ENCODE results near the gene KIF2A.

Gene KIF2A

DNA sequence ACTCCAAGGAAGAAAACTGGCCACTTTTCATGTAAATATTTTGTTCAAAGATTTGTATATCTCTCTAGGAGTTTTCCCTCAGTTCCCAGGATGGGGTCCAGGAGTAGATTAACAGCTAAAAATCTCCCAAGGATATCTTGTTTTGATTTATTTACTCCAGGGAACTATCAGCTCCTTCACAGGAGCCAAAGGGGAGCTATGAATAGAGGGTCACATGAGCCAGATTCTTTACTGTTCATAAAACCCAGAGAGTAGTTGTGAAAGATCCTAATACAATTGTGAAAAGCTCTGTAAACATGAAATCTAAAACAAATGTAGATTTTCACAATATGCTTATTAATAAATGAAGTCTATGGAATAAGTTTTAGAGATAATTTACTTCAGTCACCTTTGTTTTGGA, 80.8 kb downstream of the KIF2A start:
- DNase-seq, result no peak

DNA sequence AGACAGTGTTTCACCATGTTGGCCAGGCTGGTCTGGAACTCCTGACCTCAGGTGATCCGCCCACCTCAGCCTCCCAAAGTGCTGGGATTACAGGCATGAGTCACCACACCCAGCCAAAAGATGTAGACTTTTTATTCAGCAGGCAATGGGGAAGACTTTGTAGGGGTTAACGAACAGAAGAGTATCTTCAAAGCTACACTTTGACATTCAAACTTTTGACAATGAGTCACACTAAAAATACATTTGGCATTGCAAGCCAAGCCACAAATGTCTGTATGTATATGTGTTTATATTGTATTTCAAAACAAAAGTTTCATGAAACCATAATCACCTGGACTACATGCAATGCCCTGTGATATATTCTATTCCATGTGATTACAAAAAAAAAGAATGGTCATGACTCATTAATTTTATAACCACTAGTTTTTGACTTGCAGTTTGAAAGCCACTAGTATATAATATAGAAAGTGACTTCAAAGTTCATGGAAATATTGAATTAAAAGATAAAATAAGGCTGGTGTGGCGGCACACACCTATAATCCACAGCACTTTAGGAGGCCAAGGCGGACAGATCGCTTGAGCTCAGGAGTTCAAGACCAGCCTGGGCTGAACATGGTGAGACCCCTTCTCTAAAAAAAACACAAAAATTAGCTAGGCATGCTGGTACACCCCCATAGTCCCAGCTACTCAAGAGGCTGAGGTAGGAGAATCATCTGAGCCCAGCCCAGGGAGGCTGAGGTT, 89.4 kb downstream of the KIF2A start:
- no peak for DNase-seq

DNA sequence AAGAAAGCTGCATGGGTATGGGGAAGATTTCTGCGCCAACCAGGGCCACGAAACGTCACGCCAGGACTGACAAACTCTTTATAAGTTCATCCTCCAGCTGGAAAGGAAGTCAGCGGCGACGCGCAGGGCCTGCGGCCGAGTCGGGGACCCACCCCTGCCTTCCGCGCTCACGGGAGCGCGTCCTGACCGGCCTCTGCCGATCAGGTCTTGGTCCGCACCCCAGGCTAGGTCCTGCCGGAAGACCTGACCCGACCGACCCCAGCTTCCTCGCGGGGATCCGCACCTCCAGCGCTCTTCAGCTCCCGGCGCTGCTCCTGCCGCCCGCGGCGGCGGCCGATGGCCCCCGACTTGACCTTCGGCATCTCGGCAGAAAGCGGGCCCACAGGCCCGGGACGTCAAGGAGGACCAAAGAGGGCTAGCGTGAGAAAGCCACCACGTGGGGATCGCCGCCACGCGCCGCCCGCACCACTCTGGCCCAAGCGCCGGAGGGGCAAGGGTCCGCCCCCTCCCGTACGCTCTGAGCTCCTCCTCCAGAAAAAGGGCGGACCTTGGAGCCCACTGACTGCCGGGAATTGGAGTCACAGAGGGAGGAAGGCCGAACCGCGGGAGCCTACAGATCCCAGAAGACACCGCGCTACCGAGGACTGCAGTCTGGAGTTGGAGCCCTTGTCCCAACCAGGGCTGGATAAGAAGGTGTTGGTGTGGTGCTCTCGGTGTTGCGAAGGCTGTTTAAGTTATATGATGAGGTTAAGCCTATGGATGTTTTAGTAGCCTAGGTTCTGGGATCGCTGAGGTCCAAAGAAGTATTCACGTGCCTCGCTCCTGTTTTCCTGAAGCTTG, 97.6 kb downstream of the KIF2A start, which contains the start of gene DIMT1:
TSS of gene DIMT1 (minus strand) at position 495 of the 840 bp plus-strand sequence. CDS start at position 362, 133 bp downstream.
- peak; percentile 85 to 96 for DNase-seq

DNA sequence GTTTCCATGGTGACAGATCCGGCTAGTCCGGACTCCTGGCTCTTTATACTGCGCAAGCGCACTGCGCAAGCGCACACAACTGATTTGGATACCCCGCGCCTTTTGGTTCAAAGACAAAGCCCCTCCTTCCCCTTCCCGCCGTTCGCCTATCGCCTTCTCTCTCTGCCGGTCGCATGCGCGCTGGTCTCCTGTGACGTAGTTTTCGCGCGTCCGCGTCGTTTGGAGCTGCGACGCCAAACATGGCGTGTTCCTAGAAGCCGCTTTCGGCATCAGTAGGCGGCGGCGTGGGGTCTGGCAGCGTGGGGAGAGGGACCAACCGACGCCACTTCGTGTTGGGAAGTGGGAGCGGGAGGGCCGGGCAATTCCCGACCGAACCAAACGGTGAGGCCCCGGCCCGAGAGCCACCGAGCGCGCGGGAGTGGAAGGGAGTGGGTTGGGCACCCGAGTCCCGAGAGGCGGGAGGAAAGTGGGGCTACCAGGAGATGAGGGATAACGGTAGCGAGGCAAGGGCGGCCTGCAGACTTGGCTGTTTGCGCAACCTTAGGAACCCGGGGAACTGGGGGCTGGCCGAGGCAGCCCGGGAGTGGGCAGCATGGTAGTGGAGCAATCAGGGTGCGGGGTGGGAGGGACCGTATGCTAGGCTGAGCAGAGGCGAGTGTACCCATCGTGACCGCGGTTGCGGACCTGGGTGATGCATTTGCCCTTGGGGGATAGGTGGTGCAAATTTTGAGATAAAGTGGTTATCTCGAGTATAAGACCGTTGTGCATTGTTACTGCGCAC, 106.7 kb downstream of the KIF2A start, which contains the start of gene IPO11:
TSS of gene IPO11 (plus strand) at position 215 of the 781 bp plus-strand sequence. CDS start 24,517 bp downstream, outside the sequence.
- peak; percentile 82 to 93 for DNase-seq

DNA sequence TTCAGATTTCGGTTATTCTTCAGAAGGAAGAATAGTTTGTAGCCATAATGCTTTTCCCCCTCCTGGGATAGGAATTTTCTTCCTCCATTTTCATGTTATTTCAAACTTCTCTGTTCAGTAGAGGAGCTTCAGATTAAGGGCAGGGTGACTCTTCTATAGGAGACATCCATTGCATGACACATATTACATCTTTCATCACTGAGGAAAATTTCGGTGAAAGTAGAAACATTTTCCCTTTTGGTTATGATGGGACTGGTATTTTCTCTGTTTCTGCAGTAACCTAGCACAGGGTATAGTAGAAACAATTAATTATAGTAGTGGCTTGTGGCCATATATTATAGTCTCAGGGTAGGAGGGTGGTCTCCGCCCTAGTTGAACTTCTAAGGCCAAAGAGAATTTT, 107.7 kb downstream of the KIF2A start:
- no peak for DNase-seq

DNA sequence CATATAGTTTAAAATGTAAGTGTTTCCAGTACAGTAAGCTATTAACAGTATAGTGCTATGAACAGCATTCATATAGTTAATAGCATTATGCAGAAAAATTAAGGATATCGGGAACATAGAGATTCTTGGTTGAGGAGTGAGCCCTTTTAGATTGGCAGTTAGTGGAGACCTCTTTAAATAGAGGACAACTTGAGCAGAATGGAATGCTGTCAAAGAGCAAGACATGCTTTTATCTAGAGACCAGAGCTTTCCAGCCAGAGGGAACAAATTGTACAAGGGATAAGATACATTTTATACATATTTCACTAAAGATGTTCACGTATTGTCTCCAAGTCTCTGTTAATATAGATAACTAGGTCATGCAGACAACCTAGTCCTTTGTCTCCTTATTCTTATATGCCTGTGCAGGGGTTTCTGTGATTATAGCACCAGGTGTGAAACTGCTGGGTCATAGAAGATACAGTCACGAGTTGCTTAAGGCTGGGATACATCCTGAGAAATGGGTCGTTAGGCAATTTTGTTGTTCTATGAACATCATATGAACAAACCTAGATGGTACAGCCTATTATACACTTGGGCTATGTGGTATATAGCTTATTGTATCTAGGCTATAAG, 112.6 kb downstream of the KIF2A start:
- DNase-seq, result no peak

DNA sequence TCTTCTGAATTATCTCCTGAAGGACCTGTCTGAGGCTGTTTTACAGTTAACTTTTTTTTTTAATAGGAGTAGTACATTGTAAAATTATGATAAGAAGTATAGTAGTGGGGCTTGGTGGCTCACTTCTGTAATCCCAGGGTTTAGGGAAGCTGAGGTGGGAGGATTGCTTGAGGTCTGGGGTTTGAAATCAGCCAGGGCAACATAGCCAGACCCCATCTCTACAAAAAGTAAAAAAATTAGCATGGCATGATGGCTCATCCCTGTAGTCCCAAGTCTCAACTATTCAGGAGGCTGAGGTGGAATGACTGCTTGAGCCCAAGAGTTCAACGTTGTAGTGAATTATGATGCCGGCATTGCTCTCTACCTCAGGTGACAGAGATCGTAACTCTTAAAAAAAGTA, 113.6 kb downstream of the KIF2A start:
- DNase-seq, result no peak

DNA sequence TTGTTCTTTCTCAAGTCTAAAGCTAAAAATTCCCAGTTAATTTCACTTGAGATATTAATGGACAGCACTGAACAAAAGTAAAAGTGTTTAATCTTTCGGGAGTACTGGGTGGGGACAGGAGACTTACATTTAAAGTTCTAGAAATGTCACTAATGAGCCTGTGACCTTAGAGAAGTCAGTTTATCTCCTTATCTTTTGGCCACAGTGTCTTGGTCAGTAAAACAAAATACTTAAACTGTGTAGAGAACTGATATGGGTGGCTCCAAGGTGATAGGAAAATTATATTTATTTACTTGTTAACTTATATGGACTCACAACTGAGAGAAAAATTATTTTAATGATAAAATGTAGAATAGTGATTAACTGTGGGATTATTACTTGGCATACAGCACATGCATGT, 115.4 kb downstream of the KIF2A start:
- no peak for DNase-seq

DNA sequence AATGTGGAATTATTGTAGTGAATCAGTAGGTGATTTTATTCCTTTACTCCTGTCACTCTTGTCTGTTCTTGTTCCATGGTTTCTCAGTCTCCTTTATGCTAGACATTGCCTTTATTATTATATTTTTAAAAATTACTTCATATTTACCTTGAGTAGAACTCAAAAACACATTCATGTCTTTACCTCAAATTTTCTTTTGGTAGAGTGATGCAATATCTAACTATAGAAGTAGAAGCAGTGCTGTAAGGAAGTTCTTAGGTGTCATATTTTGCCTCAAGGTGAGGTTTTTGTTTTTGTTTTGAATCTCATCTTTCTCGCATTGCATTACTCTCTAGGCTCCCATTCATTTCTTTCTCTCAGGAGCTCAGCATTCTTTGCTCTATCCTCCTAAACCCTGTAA, 118.8 kb downstream of the KIF2A start:
- no peak for DNase-seq

DNA sequence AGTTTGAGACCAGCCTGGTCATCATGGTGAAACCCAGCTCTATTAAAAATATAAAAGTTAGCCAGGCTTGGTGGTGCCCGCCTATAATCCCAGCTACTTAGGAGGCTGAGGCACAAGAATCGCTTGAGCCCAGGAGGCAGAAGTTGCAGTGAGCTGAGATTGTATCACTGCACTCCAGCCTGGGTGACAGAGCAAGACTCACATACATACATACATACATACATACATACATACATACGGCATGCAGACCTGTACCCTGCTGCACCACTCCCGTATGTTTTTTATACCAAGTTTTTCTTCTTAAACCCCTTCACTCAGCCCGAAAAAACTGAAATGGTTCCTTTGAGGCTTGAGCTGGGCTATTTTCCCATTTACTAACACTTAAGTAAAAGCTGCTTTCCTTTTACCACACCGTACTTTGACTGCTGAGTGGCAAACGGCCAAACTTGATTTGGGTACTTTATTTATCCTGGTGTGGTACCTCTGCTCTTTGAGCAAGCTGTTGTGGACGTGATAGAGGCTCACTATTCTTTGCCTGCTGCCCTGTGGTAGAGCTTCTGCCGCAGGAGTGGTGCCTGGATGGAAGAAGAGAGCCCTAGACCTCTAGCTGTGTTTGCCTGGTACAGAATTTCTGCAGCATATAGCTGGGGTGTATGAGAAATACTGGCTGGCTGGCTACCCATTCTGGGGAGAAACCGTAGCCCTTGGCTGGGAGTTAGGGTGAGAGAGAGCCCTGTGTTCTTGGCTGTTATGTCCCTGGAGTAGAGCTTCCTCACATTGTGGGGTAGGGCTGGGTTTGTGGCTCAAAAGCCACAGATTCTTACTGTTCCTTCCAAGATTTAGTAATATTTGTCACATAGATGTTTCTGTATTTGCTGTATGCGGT, 126.0 kb downstream of the KIF2A start:
- DNase-seq, result no peak

DNA sequence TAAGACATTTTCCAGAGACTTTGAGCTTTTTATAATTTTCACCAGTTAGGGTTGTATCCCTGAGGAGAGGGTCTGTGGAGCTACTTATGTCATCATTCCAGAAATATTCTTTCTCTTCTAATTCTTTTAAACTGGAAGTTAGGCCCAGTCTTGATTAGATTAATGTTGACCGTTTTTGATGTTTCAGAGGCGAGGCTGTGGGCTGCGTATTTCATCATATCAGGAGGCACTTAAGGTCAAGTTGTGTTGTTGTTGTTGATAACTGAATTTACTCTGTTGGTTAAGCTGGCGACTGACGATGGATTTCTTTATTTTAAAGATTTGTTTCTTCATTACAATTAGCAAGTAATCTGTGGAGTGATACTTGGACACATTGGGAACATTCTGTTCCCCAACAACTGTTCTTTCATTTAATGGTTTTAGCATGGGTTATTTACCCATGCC, 126.6 kb downstream of the KIF2A start:
- DNase-seq, result no peak
